Measurements from ENCODE around the gene ATP10A.

DNA sequence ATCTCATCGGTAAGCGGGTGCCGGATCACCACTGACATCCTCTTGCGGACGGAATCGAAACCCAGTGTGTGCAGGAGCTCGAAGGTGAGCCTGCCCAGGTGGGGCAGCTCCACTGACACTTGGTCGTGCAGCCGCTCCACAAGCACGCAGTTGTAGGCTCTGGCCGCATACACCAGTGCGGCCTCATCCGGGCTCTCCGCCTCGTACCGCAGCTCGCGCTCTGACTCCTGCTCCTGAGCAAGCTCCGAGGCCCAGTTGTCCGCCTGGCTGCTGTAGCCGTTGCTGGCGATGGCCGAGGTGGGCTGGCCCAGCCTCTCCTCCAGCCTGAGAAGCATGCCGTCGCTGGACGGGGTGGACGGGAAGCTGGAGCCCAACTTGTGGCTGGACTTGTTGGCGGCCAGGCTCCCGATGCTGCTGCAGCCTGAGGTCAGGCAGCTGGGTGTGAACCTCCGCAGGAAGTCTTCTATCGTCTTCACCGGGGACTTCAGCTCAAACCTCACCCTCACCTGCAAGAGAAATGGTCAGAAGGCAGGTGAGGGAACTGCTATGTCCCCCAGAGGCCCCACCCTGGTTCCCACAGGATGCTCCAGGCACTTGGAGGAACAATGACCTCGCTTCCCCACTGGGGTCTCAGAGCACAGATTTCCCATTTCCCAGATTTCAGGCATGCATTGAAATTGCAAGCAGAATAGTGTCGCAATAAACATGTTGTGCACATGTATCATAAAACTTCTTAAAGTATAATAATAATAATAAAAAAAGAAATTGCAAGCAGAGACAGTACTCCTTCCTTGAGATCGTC lies 149.2 kb downstream of the ATP10A start:
- TF ChIP-seq, protein P1, sequence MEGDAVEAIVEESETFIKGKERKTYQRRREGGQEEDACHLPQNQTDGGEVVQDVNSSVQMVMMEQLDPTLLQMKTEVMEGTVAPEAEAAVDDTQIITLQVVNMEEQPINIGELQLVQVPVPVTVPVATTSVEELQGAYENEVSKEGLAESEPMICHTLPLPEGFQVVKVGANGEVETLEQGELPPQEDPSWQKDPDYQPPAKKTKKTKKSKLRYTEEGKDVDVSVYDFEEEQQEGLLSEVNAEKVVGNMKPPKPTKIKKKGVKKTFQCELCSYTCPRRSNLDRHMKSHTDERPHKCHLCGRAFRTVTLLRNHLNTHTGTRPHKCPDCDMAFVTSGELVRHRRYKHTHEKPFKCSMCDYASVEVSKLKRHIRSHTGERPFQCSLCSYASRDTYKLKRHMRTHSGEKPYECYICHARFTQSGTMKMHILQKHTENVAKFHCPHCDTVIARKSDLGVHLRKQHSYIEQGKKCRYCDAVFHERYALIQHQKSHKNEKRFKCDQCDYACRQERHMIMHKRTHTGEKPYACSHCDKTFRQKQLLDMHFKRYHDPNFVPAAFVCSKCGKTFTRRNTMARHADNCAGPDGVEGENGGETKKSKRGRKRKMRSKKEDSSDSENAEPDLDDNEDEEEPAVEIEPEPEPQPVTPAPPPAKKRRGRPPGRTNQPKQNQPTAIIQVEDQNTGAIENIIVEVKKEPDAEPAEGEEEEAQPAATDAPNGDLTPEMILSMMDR (IDR thresholded peaks at IDR 0.05), result no peak
- no peak for TF ChIP-seq POLR2A (IDR thresholded peaks at IDR 0.05)
